ENCODE data around the gene TMEM37.
A peak's percentile ranks its signal among the peaks of the same experiment; 100 is the strongest.

Gene TMEM37

GRCh38 chr2:119431155-119431975, at the start of gene TMEM37:
TMEM37 (plus strand) TSS chr2:119431854; CDS start chr2:119431904, 50 bp downstream.
- TF ChIP-seq CTCF (IDR thresholded peaks at IDR 0.05; ENCODE audit: low read length, missing control alignments): no peak
- peak within 1 kb of the TSS; percentile 60 for H3K4me3 ChIP-seq (replicated peaks; ENCODE audit: low read depth, low read length)
- peak; percentile 73 for DNase-seq (ENCODE audit: low read depth)

- no peak for DNase-seq (ENCODE audit: low read depth)
- no peak for TF ChIP-seq CTCF (IDR thresholded peaks at IDR 0.05; ENCODE audit: low read length, missing control alignments)
- H3K4me3 ChIP-seq (replicated peaks; ENCODE audit: low read depth, low read length): no peak overlapping the region
These were observed 48.1 kb upstream of the TMEM37 start for GRCh38 chr2:119383410-119384140.

- TF ChIP-seq CTCF (IDR thresholded peaks at IDR 0.05; ENCODE audit: low read length, missing control alignments): no peak
- H3K4me3 ChIP-seq (replicated peaks; ENCODE audit: low read depth, low read length): no peak overlapping the region
- no peak for DNase-seq (ENCODE audit: low read depth)
These were observed 46.7 kb upstream of the TMEM37 start for GRCh38 chr2:119384971-119385370.

GRCh38 chr2:119385466-119385865, 46.2 kb upstream of the TMEM37 start:
- no peak for DNase-seq (ENCODE audit: low read depth)
- TF ChIP-seq CTCF (IDR thresholded peaks at IDR 0.05; ENCODE audit: low read length, missing control alignments): no peak

GRCh38 chr2:119387381-119388129, 44.1 kb upstream of the TMEM37 start:
- peak; percentile 91 for DNase-seq (ENCODE audit: low read depth)
- TF ChIP-seq CTCF (IDR thresholded peaks at IDR 0.05; ENCODE audit: low read length, missing control alignments): peak; percentile 57
- no peak overlapping the region for H3K4me3 ChIP-seq (replicated peaks; ENCODE audit: low read depth, low read length)

More at GRCh38 chr2:119385466-119385865, 46.2 kb upstream of the TMEM37 start:
- no peak overlapping the region for H3K4me3 ChIP-seq (replicated peaks; ENCODE audit: low read depth, low read length)

- peak; percentile 60 for DNase-seq (ENCODE audit: low read depth)
- TF ChIP-seq CTCF (IDR thresholded peaks at IDR 0.05; ENCODE audit: low read length, missing control alignments): no peak
- no peak overlapping the region for H3K4me3 ChIP-seq (replicated peaks; ENCODE audit: low read depth, low read length)
These were observed 41.9 kb upstream of the TMEM37 start for GRCh38 chr2:119389615-119390306.
